ENCODE data around the gene DTWD2.

Gene DTWD2

DNA sequence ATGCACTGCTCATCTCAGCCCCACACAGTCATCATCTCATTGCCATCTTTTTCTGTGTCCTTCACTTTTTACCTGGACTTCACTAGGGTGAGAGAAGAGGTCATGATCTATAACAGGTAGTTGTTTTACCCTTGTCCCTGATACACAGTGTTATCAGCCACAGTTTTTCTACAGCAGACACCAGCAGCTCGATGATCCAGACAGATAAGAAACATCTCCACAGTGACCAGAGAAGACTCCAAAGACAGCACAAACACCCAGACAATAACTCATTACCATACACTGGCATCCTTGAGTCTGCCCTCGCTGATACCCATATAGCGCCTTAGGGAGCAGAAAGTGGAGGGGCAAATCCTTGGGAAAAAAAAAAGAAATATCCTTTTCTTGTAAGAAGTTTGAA is 194.1 kb downstream of the DTWD2 start:
- H3K4me1 ChIP-seq (ENCODE audit: control insufficient read depth in 5 of 5, insufficient read depth in 5 of 5, low read length in 5 of 5) = peaks cover 0 to 12% (median 4%) of the 10 kb centered on the region in 5 donors
- H3K36me3 ChIP-seq (ENCODE audit: control insufficient read depth in 5 of 5, insufficient read depth in 5 of 5, low read length in 5 of 5) = no peaks in the 10 kb centered on the region
- H3K27ac ChIP-seq (ENCODE audit: low read depth, low read length) = no peak overlapping the region
- H3K4me3 ChIP-seq (ENCODE audit: low read depth in 1 of 5, low read length in 5 of 5) = no peak overlapping the region
- H3K9ac ChIP-seq (ENCODE audit: low read length in 5 of 5) = no peak overlapping the region
- no peaks in the 10 kb centered on the region for H3K9me3 ChIP-seq (ENCODE audit: control insufficient read depth in 5 of 5, low read length in 5 of 5)
- H3K27me3 ChIP-seq (ENCODE audit: control insufficient read depth in 5 of 5, insufficient read depth in 4 of 5, low read length in 5 of 5) = no peaks in the 10 kb centered on the region

DNA sequence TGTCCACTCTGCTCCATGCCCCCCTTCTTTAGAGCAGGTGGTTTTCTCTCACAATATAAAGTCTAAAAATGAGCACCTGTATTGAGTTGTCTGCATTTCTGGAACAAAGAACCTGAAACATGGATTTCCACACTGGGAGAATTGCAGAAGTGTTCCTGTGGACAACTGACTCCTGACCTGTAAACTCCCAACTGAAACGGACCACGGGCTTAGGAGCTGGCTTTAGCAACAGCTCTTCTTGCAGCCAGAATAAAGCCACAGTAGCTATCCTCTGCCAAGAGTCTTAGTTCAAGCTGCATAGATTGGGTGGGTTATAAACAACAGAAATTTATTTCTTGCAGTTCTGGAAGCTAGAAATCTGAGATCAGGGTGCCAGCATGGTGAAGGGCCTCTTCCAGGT is 194.7 kb downstream of the DTWD2 start:
- H3K27ac ChIP-seq (ENCODE audit: low read depth, low read length) = no peak overlapping the region
- no peaks in the 10 kb centered on the region for H3K27me3 ChIP-seq (ENCODE audit: control insufficient read depth in 5 of 5, insufficient read depth in 4 of 5, low read length in 5 of 5)
- peaks cover 0 to 12% (median 4%) of the 10 kb centered on the region in 5 donors for H3K4me1 ChIP-seq (ENCODE audit: control insufficient read depth in 5 of 5, insufficient read depth in 5 of 5, low read length in 5 of 5)
- no peaks in the 10 kb centered on the region for H3K36me3 ChIP-seq (ENCODE audit: control insufficient read depth in 5 of 5, insufficient read depth in 5 of 5, low read length in 5 of 5)
- no peak overlapping the region for H3K4me3 ChIP-seq (ENCODE audit: low read depth in 1 of 5, low read length in 5 of 5)
- H3K9me3 ChIP-seq (ENCODE audit: control insufficient read depth in 5 of 5, low read length in 5 of 5) = no peaks in the 10 kb centered on the region
- H3K9ac ChIP-seq (ENCODE audit: low read length in 5 of 5) = no peak overlapping the region

DNA sequence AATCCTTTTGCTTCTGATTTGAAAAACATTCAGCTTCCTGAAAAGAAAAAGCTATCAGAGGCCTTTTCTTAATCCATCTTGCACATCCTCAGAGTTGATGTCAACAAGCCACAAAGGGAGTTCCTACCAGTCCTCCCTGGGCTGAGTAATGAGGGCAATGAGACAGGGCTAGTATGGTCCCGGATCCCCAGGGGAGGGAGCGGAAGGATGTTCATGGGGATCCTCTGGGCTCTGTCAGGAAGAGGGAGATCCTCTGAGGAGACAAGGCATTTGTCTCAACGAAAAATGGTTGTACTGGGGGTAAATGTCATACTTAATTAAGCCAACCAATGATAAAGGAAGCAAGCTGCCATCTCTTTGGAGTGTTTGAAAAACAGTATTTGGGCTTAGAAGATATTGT is 195.3 kb downstream of the DTWD2 start:
- Histone ChIP-seq H3K27me3 (ENCODE audit: control insufficient read depth in 5 of 5, insufficient read depth in 4 of 5, low read length in 5 of 5) (no peaks in the 10 kb centered on the region), H3K9ac (ENCODE audit: low read length in 5 of 5) (no peak overlapping the region), H3K4me3 (ENCODE audit: low read depth in 1 of 5, low read length in 5 of 5) (no peak overlapping the region), H3K36me3 (ENCODE audit: control insufficient read depth in 5 of 5, insufficient read depth in 5 of 5, low read length in 5 of 5) (no peaks in the 10 kb centered on the region), H3K4me1 (ENCODE audit: control insufficient read depth in 5 of 5, insufficient read depth in 5 of 5, low read length in 5 of 5) (peaks cover 0 to 12% (median 4%) of the 10 kb centered on the region in 5 donors), H3K9me3 (ENCODE audit: control insufficient read depth in 5 of 5, low read length in 5 of 5) (no peaks in the 10 kb centered on the region), H3K27ac (ENCODE audit: low read depth, low read length) (no peak overlapping the region)

DNA sequence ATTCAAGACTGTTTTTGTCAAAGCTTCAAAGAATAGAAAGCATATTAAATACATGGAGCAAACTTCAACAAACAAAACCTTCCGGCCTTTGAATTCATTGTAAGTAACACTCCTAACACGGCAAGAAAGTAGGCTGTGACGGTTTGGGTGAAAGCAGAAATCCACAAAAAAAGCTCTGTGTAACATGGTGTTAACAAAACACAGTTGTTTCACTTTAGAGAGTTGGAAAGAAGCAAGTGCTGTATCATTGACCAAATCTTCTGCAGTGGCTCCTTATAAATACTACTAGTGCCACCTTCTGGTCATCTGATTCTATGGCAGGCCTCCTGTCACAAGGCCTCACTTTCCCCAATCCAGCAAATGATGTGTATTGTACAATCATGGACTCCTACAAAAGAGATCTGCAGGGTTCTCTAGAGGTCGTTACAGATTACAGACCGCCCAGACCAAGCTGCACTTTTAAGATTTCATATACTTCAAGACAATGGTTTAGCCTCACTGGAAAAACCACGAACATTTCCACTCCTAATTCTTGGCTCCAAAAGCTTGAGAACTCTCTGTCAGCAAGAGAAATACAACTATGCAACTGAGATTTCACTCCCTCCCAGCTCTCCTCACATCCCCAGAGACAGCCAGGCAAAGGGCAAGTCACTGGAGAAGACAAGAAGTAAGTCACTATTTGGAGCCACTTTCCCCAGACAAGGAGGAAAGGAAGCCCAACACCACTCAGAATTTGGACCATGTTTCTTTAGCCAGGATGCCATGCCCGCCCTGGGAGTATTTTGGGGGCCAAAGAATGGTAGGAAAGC is 196.2 kb downstream of the DTWD2 start:
- no peaks in the 10 kb centered on the region for H3K36me3 ChIP-seq (ENCODE audit: control insufficient read depth in 5 of 5, insufficient read depth in 5 of 5, low read length in 5 of 5)
- peaks cover 0 to 12% (median 4%) of the 10 kb centered on the region in 5 donors for H3K4me1 ChIP-seq (ENCODE audit: control insufficient read depth in 5 of 5, insufficient read depth in 5 of 5, low read length in 5 of 5)
- peak overlapping the region in 1 of 5 donors; percentile 3 for H3K9ac ChIP-seq (ENCODE audit: low read length in 5 of 5)
- H3K4me3 ChIP-seq (ENCODE audit: low read depth in 1 of 5, low read length in 5 of 5) = peak overlapping the region in 3 of 5 donors; percentile 11 to 41 (median 24)
- H3K27ac ChIP-seq (ENCODE audit: low read depth, low read length) = no peak overlapping the region
- H3K27me3 ChIP-seq (ENCODE audit: control insufficient read depth in 5 of 5, insufficient read depth in 4 of 5, low read length in 5 of 5) = no peaks in the 10 kb centered on the region
- no peaks in the 10 kb centered on the region for H3K9me3 ChIP-seq (ENCODE audit: control insufficient read depth in 5 of 5, low read length in 5 of 5)

DNA sequence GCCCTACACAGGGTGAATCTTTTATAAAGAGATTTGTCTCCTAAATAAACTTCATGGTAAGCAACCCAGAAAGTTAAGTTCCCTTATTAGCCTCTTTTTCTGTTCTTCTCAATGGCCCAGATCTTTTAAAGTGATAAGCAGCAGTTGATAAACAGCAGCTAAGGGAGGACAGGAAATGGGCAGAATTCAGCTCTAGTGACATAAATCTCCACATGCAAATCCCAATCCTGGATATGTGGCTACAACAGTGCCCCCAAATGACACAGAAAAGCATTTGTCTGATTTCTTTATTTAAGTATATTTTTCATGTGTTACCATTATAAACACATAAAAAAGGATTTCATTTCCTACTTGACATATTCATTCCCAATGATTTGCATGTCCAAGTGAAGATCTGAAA is 199.0 kb downstream of the DTWD2 start:
- no peak overlapping the region for H3K4me3 ChIP-seq (ENCODE audit: low read depth in 1 of 5, low read length in 5 of 5)
- H3K9ac ChIP-seq (ENCODE audit: low read length in 5 of 5) = no peak overlapping the region
- no peaks in the 10 kb centered on the region for H3K36me3 ChIP-seq (ENCODE audit: control insufficient read depth in 5 of 5, insufficient read depth in 5 of 5, low read length in 5 of 5)
- no peaks in the 10 kb centered on the region for H3K27me3 ChIP-seq (ENCODE audit: control insufficient read depth in 5 of 5, insufficient read depth in 4 of 5, low read length in 5 of 5)
- no peak overlapping the region for H3K27ac ChIP-seq (ENCODE audit: low read depth, low read length)
- H3K4me1 ChIP-seq (ENCODE audit: control insufficient read depth in 5 of 5, insufficient read depth in 5 of 5, low read length in 5 of 5) = peaks cover 0 to 12% (median 4%) of the 10 kb centered on the region in 5 donors
- no peaks in the 10 kb centered on the region for H3K9me3 ChIP-seq (ENCODE audit: control insufficient read depth in 5 of 5, low read length in 5 of 5)

DNA sequence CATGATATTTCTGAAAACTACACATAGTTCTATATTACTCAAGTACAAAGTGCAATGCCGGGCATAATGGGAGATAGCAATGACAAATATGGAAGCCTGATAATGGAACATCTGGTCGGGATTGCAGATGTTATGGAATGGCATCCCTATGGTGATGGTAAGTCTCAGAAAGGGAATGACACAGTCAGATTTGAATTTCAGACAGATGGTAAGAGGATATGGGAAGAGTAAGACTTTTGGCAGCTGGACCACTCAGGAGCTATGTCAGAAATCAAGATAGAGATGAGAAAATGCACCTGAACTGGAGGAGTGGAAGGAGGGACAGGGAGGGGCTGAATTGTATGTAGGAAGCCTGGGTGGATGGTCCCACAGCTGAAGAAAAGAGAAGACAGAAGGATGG is 200.0 kb downstream of the DTWD2 start:
- Histone ChIP-seq H3K27me3 (ENCODE audit: control insufficient read depth in 5 of 5, insufficient read depth in 4 of 5, low read length in 5 of 5) (no peaks in the 10 kb centered on the region), H3K27ac (ENCODE audit: low read depth, low read length) (no peak overlapping the region), H3K9me3 (ENCODE audit: control insufficient read depth in 5 of 5, low read length in 5 of 5) (no peaks in the 10 kb centered on the region)

More for the DNA sequence above, 200.0 kb downstream of the DTWD2 start:
- H3K4me3 ChIP-seq (ENCODE audit: low read depth in 1 of 5, low read length in 5 of 5) = no peak overlapping the region
- no peaks in the 10 kb centered on the region for H3K36me3 ChIP-seq (ENCODE audit: control insufficient read depth in 5 of 5, insufficient read depth in 5 of 5, low read length in 5 of 5)
- no peak overlapping the region for H3K9ac ChIP-seq (ENCODE audit: low read length in 5 of 5)
- peaks cover 0 to 8% (median 4%) of the 10 kb centered on the region in 5 donors for H3K4me1 ChIP-seq (ENCODE audit: control insufficient read depth in 5 of 5, insufficient read depth in 5 of 5, low read length in 5 of 5)

Data from subcutaneous abdominal adipose tissue (tissue), 5 donors.